GM13977 (cell line): ENCODE results near the gene C16orf74.

Experiments used
- DNase-seq: peaks from one replicate; pipeline ENCODE4 v3.0.0; 2012; ENCODE audit warnings: low spot score
- in situ Hi-C: fragments of 300-500 bp; cut with MboI; formaldehyde crosslinking; loops from one replicate; pipeline ENCODE4 v1.12.0; 2022; ENCODE audit warnings: low sequenced_read_pairs, low pct_unique_long_range_greater_than_20kb, mixed read lengths, inconsistent platforms; ENCODE audit not compliant: unreplicated experiment
- TF ChIP-seq, protein P1 (sequence below): IDR thresholded peaks from 2 replicates; pipeline ENCODE4 v1.5.1; 2012; ENCODE audit warnings: mild to moderate bottlenecking, control low read depth; ENCODE audit not compliant: insufficient read depth; ENCODE audit errors: extremely low read depth, missing control alignments

Gene C16orf74

DNA sequence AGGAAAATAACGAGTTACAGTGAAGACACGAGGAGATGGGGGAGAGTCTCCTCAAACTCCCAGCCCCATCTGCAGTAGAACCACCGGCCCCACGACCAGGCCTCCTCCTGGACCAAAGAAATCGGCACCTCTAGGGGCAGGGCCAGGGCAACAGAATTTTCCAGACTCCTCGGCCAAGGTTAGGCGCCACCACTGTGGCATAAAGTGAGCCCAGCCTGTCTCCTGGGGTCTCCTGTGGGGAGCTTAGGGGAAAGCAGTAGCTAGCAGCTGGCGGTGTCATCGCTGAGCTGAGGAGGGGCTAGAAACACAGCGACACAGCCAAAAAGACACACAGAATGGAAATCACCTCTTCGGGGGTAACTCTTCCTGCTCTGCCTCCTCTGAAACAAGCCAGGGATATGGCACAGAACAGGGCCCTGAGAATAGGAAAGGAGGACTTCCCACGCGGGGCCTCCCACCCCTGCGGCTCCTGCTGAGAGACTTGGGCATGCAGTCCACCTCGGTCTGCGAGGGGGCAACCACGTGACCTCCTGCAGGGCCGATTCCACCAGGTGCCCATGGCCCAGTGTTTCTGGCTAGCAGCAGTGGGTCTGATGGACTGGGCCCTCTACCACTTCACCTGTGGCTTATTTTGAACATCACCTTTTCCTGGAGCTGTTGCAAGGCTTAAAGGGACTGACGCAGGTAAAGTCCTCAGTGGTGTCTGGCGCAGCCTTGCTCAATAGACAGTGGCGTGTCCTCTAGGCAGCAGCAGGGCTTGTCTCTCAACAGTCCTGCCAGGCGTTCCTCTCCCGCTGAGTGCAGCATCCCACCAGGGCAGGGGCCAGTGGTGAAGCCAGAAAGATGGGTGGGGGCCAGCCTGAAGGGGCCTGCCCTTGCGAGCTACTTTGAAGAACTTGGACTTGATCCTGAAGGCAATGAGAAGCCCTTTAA lies 55.4 kb downstream of the C16orf74 start:
- TF ChIP-seq, protein P1, sequence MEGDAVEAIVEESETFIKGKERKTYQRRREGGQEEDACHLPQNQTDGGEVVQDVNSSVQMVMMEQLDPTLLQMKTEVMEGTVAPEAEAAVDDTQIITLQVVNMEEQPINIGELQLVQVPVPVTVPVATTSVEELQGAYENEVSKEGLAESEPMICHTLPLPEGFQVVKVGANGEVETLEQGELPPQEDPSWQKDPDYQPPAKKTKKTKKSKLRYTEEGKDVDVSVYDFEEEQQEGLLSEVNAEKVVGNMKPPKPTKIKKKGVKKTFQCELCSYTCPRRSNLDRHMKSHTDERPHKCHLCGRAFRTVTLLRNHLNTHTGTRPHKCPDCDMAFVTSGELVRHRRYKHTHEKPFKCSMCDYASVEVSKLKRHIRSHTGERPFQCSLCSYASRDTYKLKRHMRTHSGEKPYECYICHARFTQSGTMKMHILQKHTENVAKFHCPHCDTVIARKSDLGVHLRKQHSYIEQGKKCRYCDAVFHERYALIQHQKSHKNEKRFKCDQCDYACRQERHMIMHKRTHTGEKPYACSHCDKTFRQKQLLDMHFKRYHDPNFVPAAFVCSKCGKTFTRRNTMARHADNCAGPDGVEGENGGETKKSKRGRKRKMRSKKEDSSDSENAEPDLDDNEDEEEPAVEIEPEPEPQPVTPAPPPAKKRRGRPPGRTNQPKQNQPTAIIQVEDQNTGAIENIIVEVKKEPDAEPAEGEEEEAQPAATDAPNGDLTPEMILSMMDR, result no peak
- DNase-seq, result no peak
- in situ Hi-C loops, result no loop called here

DNA sequence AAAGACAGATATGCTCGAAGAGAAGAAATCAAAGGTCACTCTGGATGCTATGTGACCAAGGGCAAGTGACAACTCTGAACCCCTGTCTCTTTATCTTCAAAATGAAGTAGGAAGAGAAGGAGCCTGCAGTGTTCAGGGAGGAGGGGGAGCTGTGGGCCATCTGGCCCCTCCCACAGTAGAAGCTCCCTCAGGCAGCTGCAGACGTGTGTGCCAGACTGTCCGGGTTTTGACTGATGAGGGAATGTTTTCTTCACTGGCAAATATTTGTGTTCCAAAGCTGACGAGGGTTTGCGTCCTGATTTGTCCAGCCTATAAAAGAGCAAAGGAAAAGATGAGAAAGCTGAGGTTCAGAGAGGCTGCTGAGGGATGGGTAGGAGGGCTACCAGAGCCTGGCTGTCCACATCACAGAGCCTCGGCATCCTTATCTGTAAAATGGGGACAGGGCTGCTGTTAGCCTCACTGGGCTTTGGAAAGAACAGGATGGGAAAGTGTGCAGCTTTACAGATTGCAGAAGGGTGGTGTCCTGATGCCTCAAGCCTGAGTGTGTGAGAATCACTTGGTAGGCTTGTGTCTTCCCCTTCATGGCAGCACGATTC lies 60.3 kb downstream of the C16orf74 start:
- TF ChIP-seq, protein P1, result no peak
- in situ Hi-C loops, result no loop called here
- no peak for DNase-seq

DNA sequence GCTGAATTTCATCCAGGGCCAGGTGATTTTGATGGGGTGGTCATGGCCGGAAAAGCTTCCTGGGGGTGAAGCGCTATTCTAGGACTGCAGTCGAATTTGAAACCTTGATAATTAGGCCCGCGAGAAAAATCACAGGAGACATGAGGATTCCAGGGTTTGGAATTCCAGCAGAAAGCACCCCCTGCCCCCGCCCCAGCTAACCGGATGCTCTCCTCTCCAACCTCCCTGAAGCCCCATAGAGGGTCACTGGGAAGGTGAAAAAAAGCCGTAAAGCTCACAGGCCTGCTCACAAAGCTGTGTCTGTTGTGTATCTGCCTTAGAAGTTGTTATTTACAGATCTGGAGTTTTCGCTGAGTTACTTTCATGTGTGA lies 61.0 kb downstream of the C16orf74 start:
- no peak for DNase-seq
- in situ Hi-C loops, result no loop called here
- TF ChIP-seq, protein P1, result no peak

DNA sequence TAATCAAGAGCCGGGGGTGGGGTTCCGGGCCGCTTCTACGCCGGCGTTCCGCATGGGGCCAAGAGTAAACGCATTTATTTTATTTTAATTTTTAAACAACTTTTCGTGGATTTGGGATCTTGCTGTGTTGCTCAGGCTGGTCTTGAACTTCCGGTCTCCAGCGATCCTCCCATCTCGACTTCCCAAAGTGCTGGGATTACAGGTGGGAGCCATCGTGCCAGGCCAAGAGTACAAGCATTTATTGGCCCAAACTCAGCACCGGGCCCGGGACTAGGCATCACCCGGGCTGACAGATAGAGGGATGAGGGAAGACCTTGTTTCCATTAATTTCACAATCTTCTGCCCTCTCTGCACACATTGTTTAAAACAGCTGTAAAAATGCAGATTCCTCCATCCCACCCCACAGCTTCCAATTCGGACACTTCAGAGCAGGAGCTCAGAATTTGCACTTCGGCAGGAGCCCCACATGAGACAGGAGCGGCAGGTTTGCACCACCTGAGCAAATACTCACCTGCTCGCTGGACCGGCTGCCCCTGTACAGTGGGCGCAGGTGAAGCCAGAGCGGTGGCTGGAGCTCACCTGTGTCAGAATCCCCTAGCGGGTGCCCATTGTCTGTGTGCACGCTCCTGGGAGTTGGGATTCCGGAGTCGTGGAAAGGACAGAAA lies 61.5 kb downstream of the C16orf74 start:
- in situ Hi-C loops, result no loop called here
- TF ChIP-seq, protein P1, result no peak
- no peak for DNase-seq

DNA sequence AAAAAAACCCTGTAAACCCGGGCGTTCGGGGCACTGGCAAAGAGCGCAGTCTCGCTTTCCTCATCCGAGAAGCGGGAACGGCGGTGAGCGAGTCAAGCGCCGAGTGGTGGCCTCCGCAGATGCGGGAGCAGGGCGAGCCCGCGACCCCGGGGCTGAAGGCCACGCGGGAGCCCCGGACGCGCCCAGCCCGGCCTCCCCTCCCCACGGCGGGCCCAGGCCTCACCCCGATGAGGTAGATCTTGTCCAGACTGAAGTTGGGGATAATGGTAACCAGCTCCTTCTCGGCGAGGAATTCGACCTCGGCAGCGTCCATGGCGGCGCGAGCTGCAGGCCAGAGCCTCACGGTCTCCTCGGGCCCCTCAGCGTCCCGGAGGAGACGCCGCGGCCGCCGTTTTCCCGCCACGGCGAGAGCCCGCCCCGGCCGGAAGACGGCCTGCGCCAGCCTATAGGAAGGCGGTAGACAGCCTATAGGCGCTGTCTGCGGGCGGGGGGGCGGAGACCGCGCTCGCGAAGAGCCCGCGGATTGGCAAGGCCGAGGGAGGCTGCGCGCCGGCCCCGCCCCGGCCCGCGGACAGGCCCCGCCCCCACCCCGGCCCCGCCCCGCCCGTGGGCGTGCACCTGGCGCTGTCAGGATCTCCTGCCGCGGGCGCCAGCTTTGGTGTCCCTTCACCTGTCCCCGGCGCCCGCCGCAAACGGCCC lies 62.2 kb downstream of the C16orf74 start, which contains the start of gene GINS2:
Gene GINS2 (minus strand): TSS at position 369 of the 699 bp plus-strand sequence. CDS start 56 bp downstream, at position 313.
- DNase-seq, result peak; percentile 100
- in situ Hi-C loops, result no loop called here
- TF ChIP-seq, protein P1, result no peak
